PC-3 (cell line): ENCODE data around the gene EP400. TPM values are rescaled to one million over a fixed set of nuclear protein-coding genes. Genes with fewer than 3 reads are reported as not detected.

ENCODE experiments used
- ATAC-seq: fragments of 200-7000 bp; cut with Tn5 transposase; 2 replicates; pipeline ENCODE4 v1.9.1; 2020; ENCODE audit warnings: mild to moderate bottlenecking, moderate library complexity
- BruUV-seq: library from RNA; stranded (reverse); fragments of 400-500 nt; replicated peaks from 2 replicates; lab custom pipeline; 2021; lab: Mats Ljungman, UMichigan
- CTCF ChIA-PET: fragments of 300-600 bp; sonication (Branson Sonifier 250); formaldehyde crosslinking; loops from one replicate; lab custom pipeline; 2022; ENCODE audit warnings: antibody characterized with exemption; lab: Charles Lee
- POLR2A ChIA-PET: fragments of 300-600 bp; sonication (Branson Sonifier 250); formaldehyde crosslinking; loops from one replicate; lab custom pipeline; 2022; ENCODE audit warnings: antibody characterized with exemption; ENCODE audit not compliant: unreplicated experiment; lab: Charles Lee
- DNase-seq: peaks from one replicate; pipeline ENCODE4 v3.0.0-alpha.2; 2015
- H2AFZ ChIP-seq: fragments of 300-600 bp; sonication (generic); 2 replicates; pipeline ENCODE4 v1.6.0; 2016; ENCODE audit warnings: antibody characterized with exemption, low read length
- H3F3A ChIP-seq: fragments of 300-600 bp; sonication (generic); one replicate; pipeline ENCODE4 v1.6.0; 2017; ENCODE audit warnings: antibody characterized with exemption, low read length, control low read depth, mild to moderate bottlenecking; ENCODE audit not compliant: unreplicated experiment
- H3K27ac ChIP-seq: fragments of 300-600 bp; sonication (generic); 2 replicates; pipeline ENCODE4 v1.5.1; 2016; ENCODE audit warnings: mild to moderate bottlenecking, low read length
- H3K27me3 ChIP-seq: fragments of 300-600 bp; sonication (generic); 2 replicates; pipeline ENCODE4 v1.6.1; 2016; ENCODE audit warnings: low read length, mixed read lengths
- H3K36me3 ChIP-seq: fragments of 300-600 bp; sonication (generic); 2 replicates; pipeline ENCODE4 v1.6.1; 2016; ENCODE audit warnings: low read depth, mixed run types, low read length, mixed read lengths
- H3K4me1 ChIP-seq: fragments of 300-600 bp; sonication (generic); 2 replicates; pipeline ENCODE4 v1.5.1; 2016; ENCODE audit warnings: low read length; ENCODE audit not compliant: insufficient read depth
- H3K4me2 ChIP-seq: fragments of 300-600 bp; sonication (generic); 2 replicates; pipeline ENCODE4 v1.6.0; 2016; ENCODE audit warnings: low read length
- H3K4me3 ChIP-seq: fragments of 300-600 bp; sonication (generic); 2 replicates; pipeline ENCODE4 v1.5.1; 2016; ENCODE audit warnings: mild to moderate bottlenecking, low read length, mixed read lengths
- H3K79me2 ChIP-seq: fragments of 300-600 bp; sonication (generic); 2 replicates; pipeline ENCODE4 v1.6.1; 2017; ENCODE audit warnings: low read length, mixed read lengths
- H3K9ac ChIP-seq: fragments of 300-600 bp; sonication (generic); 2 replicates; pipeline ENCODE4 v1.6.0; 2016; ENCODE audit warnings: mild to moderate bottlenecking, low read length
- H3K9me2 ChIP-seq: fragments of 300-600 bp; sonication (generic); replicated peaks from 2 replicates; pipeline ENCODE4 v1.6.1; 2016; ENCODE audit warnings: mixed run types, low read length, mixed read lengths
- H3K9me3 ChIP-seq: fragments of 300-600 bp; sonication (generic); 2 replicates; pipeline ENCODE4 v1.6.1; 2016; ENCODE audit warnings: low read length, mixed read lengths
- H4K20me1 ChIP-seq: fragments of 300-600 bp; sonication (generic); 2 replicates; pipeline ENCODE4 v1.6.1; 2016; ENCODE audit warnings: low read length, mixed read lengths
- CTCF ChIP-seq: fragments of 300-600 bp; sonication (generic); conservative IDR thresholded peaks from 2 replicates; pipeline ENCODE4 v1.5.1; 2017; ENCODE audit warnings: antibody characterized with exemption, low read depth, mild to moderate bottlenecking, low read length
- EZH2 ChIP-seq: fragments of 300-600 bp; sonication (generic); IDR thresholded peaks from one replicate; pipeline ENCODE4 v1.6.1; 2017; ENCODE audit warnings: antibody characterized with exemption, mild to moderate bottlenecking, low read length; ENCODE audit not compliant: unreplicated experiment
- EZH2phosphoT487 ChIP-seq: fragments of 300-600 bp; sonication (generic); IDR thresholded peaks from 2 replicates; pipeline ENCODE4 v1.6.1; 2018; ENCODE audit warnings: mild to moderate bottlenecking, antibody characterized with exemption, low read length, borderline replicate concordance
- intact Hi-C: fragments of 100-400 bp; cut with micrococcal nuclease; formaldehyde crosslinking; loops from 2 replicates; pipeline ENCODE4 v1.9.0; 2023
- total RNA-seq: library from RNA; depleted of rRNA; stranded (reverse); fragments of >200 nt; gene quantifications from 2 replicates; pipeline ENCODE4 v1.2.3, GENCODE V29; 2014

EP400 gene
- total RNA-seq, 1 experiment from 2014 or later = 20.2 TPM

GRCh38 chr12:131942671-131943070, 7.1 kb upstream of the EP400 start:
- CTCF ChIA-PET = no interaction called here
- Histone ChIP-seq H2AFZ (no peak overlapping the region), H3K9me2 (no peaks in the 10 kb centered on the region), H3K27ac (no peak overlapping the region), H3K79me2 (no peaks in the 10 kb centered on the region), H3K27me3 (no peaks in the 10 kb centered on the region), H3K9me3 (no peaks in the 10 kb centered on the region), H4K20me1 (no peaks in the 10 kb centered on the region), H3K9ac (no peak overlapping the region), H3K36me3 (peaks cover 41% of the 10 kb centered on the region), H3K4me3 (no peak overlapping the region), H3F3A (peaks cover 1% of the 10 kb centered on the region), H3K4me1 (no peaks in the 10 kb centered on the region), H3K4me2 (no peak overlapping the region)
- intact Hi-C loops = no loop called here
- POLR2A ChIA-PET = no interaction called here
- ATAC-seq (no peak), DNase-seq (no peak)
- no TSS peak for BruUV-seq
- TF ChIP-seq EZH2 (no peak), CTCF (no peak), EZH2phosphoT487 (no peak)

GRCh38 chr12:131943389-131943788, 6.4 kb upstream of the EP400 start:
- ChIA-PET CTCF (no interaction called here), POLR2A (no interaction called here)
- Histone ChIP-seq H4K20me1 (no peaks in the 10 kb centered on the region), H3K36me3 (peaks cover 37% of the 10 kb centered on the region), H3K4me3 (no peak overlapping the region), H3K4me1 (no peaks in the 10 kb centered on the region), H3K9ac (no peak overlapping the region), H3K79me2 (no peaks in the 10 kb centered on the region), H3K9me2 (no peaks in the 10 kb centered on the region), H3F3A (peaks cover 7% of the 10 kb centered on the region), H3K9me3 (no peaks in the 10 kb centered on the region), H3K4me2 (no peak overlapping the region), H3K27me3 (no peaks in the 10 kb centered on the region), H3K27ac (no peak overlapping the region), H2AFZ (no peak overlapping the region)
- DNase-seq (no peak), ATAC-seq (no peak)
- BruUV-seq = no TSS peak
- TF ChIP-seq CTCF = no peak
- TF ChIP-seq EZH2 = no peak
- TF ChIP-seq EZH2phosphoT487 = no peak
- intact Hi-C loops = no loop called here

- H3F3A ChIP-seq = peaks cover 10% of the 10 kb centered on the region
- POLR2A ChIA-PET = no interaction called here
- peaks cover 36% of the 10 kb centered on the region for H3K36me3 ChIP-seq
- no peaks in the 10 kb centered on the region for H4K20me1 ChIP-seq
- H3K4me2 ChIP-seq = no peak overlapping the region
- CTCF ChIA-PET = no interaction called here
- ATAC-seq (no peak), DNase-seq (no peak)
- H3K27ac ChIP-seq = no peak overlapping the region
- H3K9me3 ChIP-seq = no peaks in the 10 kb centered on the region
- intact Hi-C loops = no loop called here
- H3K79me2 ChIP-seq = no peaks in the 10 kb centered on the region
- no TSS peak for BruUV-seq
- H3K4me3 ChIP-seq = no peak overlapping the region
- no peaks in the 10 kb centered on the region for H3K27me3 ChIP-seq
- no peak for TF ChIP-seq EZH2phosphoT487
- TF ChIP-seq CTCF = no peak
- TF ChIP-seq EZH2 = no peak
- no peak overlapping the region for H2AFZ ChIP-seq
- no peak overlapping the region for H3K9ac ChIP-seq
- no peaks in the 10 kb centered on the region for H3K9me2 ChIP-seq
- no peaks in the 10 kb centered on the region for H3K4me1 ChIP-seq
Observed at GRCh38 chr12:131943876-131944275, 5.9 kb upstream of the EP400 start.
